ENCODE results near the gene TFF1.

The TFF1 gene

GRCh38 chr21:42361286-42361685 is 5.0 kb downstream of the TFF1 start:
- DNase-seq, result no peak

DNA sequence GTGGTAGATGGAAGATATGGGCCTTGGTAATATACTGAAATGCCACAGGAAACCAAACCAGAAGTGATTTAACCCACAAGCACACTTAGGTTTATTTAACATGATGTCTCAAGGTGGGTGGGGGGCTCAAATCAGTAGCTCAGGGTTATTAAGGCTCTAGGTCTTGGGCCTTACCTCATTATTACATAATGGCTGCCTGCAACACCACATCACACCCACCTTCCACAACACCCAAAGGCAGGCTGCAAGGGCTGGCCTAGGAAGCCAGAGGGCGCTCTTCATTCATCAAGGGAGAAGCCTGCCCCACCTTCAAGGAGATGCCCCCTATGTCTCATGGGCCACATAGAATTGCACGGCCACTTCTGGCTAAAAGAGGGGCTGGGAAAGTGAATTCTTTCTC is 6.0 kb downstream of the TFF1 start:
- no peak for DNase-seq

GRCh38 chr21:42358937-42359336 is 7.4 kb downstream of the TFF1 start:
- no peak for DNase-seq

GRCh38 chr21:42358261-42358660 is 8.1 kb downstream of the TFF1 start:
- DNase-seq, result no peak

DNA sequence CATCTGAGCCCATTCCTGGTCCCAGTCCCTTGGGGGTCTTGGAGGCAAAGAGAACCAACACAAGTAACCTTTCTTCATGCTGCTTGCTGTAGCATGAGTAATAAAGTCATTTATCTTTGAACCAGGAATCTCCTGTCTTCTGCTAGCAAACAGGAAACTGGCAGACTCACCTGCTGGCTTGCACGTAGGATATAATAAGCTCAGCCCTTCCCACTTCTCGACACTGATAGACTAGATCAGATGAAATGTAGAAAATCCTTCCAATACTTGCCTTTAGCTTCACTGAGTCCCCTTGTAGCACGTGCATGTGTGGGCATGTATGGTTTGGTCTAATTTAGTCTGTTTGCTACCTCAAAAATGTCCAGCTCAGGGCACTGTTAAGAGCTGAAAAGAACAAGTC is 9.0 kb downstream of the TFF1 start:
- no peak for DNase-seq

DNA sequence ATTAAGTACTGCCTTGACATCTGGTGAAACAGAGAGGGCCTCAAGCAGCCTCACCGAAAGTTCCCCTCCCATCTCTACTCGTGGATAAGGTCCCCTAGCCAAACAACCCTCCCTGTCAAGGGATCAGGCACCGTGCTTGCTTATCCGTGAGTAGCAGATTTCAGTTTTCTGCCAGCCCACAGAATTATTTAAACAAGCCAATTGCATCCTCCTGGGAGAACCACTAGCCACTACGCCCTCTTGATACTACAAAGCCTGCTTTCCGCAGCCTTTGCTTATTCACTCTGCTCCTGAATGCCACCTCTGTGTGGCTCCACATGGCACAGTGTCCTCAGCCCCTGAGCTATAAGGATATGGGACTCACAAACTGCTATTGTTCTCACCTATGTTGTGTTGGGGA is 9.7 kb downstream of the TFF1 start:
- DNase-seq, result no peak

- no peak for DNase-seq
These were observed 10.3 kb downstream of the TFF1 start for GRCh38 chr21:42356046-42356445.

DNA sequence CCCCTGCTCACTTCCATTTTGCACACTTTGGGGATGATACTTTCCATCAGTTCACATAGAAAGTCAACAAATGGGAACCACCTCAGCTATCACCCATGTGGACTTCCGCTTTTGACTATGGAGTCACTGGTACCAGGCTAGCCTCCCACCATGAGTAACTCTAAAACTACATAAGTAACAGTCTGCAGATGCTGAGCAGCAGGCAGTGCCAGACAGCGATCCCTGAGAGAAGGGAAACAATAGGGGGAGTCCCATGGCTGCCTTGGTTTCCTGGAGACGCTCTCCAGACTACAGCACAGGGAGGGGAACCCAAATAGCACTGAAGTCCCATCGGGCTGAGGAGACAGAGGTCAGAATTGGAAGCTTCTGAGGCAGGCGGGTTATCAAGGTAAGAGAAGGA is 12.7 kb downstream of the TFF1 start:
- DNase-seq, result no peak

GRCh38 chr21:42352441-42353095 is 13.8 kb downstream of the TFF1 start:
- no peak for DNase-seq

GRCh38 chr21:42351626-42352440 is 14.5 kb downstream of the TFF1 start:
- no peak for DNase-seq

GRCh38 chr21:42350927-42351426 is 15.4 kb downstream of the TFF1 start, which contains the start of gene TFF2:
Gene TFF2, minus strand, starts transcription at chr21:42350994. Its CDS starts 37 bp downstream, at chr21:42350957.
- no peak for DNase-seq

DNA sequence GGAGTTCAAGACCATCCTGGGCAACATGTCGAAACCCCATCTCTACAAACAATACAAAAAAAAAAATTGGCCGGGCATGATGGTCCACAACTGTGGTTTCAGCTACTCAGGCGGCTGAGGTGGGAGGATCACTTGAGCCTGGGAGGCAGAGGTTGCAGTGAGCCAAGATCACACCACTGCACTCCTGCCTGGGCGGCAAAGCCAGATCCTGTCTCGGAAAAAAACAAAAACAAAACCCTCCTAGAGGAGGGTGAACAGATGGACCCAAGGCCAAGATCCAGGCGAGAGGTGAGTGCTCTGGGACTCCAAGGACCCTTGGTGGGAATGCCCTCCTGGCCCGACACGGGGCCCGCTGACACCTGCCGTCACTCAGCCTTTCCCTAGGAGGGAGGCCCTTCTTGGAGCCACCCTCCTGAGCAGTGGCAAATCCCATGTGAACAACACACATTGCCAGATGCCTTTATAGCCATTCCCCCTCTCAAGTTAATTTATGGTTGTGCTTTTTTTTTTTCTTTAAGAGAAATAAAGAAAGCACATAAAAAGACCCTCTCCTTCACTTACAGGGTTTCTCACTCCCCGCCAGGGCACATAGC is 15.9 kb downstream of the TFF1 start:
- no peak for DNase-seq

- DNase-seq, result no peak
These were observed 16.7 kb downstream of the TFF1 start for GRCh38 chr21:42349420-42350317.

- DNase-seq, result no peak
These were observed 17.6 kb downstream of the TFF1 start for GRCh38 chr21:42348762-42349161.

GRCh38 chr21:42347601-42348327 is 18.6 kb downstream of the TFF1 start:
- no peak for DNase-seq

GRCh38 chr21:42346866-42347600 is 19.3 kb downstream of the TFF1 start:
- no peak for DNase-seq

DNA sequence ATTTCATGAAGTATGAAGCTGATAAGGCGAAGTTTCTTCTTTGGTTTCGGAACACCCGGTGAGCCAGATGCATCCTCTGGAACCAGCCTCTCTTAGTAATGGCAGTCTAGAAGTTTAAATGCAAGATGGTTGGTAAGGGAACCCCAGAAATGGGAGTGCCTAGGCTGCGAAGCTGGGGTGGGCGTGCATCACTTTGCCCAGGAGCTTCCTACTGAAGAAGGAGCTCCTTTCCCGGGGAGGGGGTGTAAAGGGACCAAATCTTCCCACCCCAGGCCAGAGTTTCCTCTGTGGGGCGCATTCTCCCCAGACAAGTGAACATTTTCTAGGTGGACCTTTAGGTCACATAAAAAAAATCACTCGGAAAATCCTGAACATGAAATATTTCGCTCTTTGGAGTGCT is 19.9 kb downstream of the TFF1 start:
- DNase-seq, result no peak

GRCh38 chr21:42344631-42345030 is 21.7 kb downstream of the TFF1 start:
- no peak for DNase-seq

DNA sequence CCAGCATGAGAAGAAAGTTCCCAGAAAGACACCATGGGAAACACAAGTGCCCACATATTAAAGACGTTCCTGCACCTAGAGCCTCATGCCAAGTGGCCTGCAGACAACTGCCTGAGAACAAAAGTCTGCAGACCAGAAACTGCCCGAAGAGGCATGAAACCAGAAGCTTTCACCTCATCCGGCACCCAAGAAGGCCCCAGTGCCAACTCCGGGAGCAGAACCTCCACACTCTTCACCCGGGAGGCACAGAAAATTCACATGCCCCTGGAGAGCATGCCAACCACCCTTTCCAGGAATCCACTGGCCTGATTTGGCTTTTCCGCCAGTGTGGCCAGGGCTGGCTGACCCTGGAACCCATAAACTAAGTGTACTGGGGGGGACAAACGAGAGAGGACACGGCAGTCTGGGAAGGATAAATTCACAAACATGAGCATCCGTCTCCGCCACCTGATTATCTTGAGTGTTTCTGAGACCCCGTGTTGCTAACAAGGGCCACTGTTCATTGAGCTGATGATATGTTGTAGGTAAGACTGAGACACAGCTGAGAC is 22.3 kb downstream of the TFF1 start:
- DNase-seq, result no peak

DNA sequence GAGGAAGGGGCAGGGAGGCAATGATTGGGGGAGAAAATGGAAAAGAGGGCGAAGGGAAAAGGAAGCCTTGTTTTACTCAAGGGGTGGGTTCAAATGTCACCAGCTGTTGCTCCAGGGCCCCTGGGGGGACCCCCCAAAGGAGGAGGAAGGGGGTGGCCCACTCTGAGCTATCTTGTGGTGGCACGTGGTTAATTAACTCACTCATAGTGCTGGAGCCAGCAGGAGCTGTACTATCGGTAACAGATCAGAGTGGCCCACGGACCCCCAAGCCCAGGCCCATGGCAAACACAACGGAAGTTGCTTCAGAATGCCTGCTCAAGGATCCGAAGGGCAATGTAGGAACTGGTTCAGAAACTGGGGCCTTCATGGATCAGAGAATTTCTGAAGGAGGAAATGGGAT is 22.8 kb downstream of the TFF1 start:
- DNase-seq, result no peak

DNA sequence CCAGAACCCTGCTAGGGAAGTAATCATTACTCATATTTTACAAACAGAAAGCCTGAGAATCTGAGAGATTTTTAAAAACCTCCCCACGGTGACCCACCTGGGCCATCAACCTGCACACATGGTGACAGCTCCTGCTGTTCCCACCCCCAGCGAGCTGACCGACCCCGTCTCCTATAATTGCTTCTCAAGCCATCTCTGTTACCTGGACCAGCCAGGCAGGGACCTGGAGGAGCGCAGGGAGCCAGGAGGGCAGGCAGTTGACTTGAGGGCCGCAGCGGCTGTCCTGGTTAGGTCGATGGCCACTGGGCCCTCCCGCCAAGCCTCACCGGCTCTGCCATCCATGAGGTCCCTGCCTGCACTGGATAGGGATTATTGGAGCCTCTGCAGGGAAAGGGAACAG is 23.2 kb downstream of the TFF1 start:
- DNase-seq, result no peak
